IMR-90 (cell line): ENCODE results near the gene TRIM13. TPM values are rescaled to one million over a fixed set of nuclear protein-coding genes. Genes with fewer than 3 reads are reported as not detected.

Source experiments
- ATAC-seq: fragments of 200-7000 bp; cut with Tn5 transposase; 2 replicates; pipeline ENCODE4 v1.9.1; 2020; ENCODE audit warnings: low read depth, mild to moderate bottlenecking, moderate library complexity
- BruUV-seq: library from RNA; stranded (reverse); fragments of 400-500 nt; replicated peaks from 2 replicates; lab custom pipeline; 2021; lab: Mats Ljungman, UMichigan
- CTCF ChIA-PET: fragments of 300-600 bp; formaldehyde crosslinking; extraction: SDS; loops from one replicate; lab custom pipeline; 2021; ENCODE audit warnings: antibody characterized with exemption; lab: Yijun Ruan, JAX
- POLR2A ChIA-PET: fragments of 300-600 bp; sonication (Branson Sonifier 250); formaldehyde crosslinking; loops from one replicate; lab custom pipeline; 2022; ENCODE audit warnings: antibody characterized with exemption; ENCODE audit not compliant: unreplicated experiment; lab: Charles Lee
- DNase-seq: peaks from one replicate; pipeline ENCODE4 v3.0.0; 2013
- H2AFZ ChIP-seq: replicated peaks from 2 replicates; pipeline ENCODE3; 2013; ENCODE audit warnings: low read length, mild to moderate bottlenecking; ENCODE audit not compliant: poor library complexity
- H2AK5ac ChIP-seq: 2 replicates; pipeline ENCODE4 v1.6.1; 2013; ENCODE audit warnings: low read depth, low read length, inconsistent platforms
- H2AK9ac ChIP-seq: replicated peaks from 2 replicates; pipeline ENCODE3; 2013; ENCODE audit warnings: mild to moderate bottlenecking, low read depth, low read length, moderate library complexity; ENCODE audit not compliant: poor library complexity
- H2BK120ac ChIP-seq: 2 replicates; pipeline ENCODE4 v1.6.1; 2013; ENCODE audit warnings: low read depth, low read length, inconsistent platforms
- H2BK15ac ChIP-seq: 3 replicates; pipeline ENCODE4 v1.6.1; 2013; ENCODE audit warnings: low read depth, low read length, inconsistent platforms
- H2BK20ac ChIP-seq: 2 replicates; pipeline ENCODE4 v1.6.1; 2013; ENCODE audit warnings: low read depth, mild to moderate bottlenecking, inconsistent platforms, low read length, moderate library complexity
- H2BK5ac ChIP-seq: 2 replicates; pipeline ENCODE4 v1.6.1; 2013; ENCODE audit warnings: mild to moderate bottlenecking, low read depth, low read length, inconsistent platforms; ENCODE audit not compliant: poor library complexity, severe bottlenecking
- H3K14ac ChIP-seq: replicated peaks from 2 replicates; pipeline ENCODE4 v1.6.1; 2013; ENCODE audit warnings: low read depth, low read length, inconsistent platforms
- H3K18ac ChIP-seq: 2 replicates; pipeline ENCODE4 v1.6.1; 2013; ENCODE audit warnings: low read depth, low read length, control low read depth
- H3K23ac ChIP-seq: 2 replicates; pipeline ENCODE4 v1.6.1; 2013; ENCODE audit warnings: low read depth, low read length, inconsistent platforms
- H3K27ac ChIP-seq: 2 replicates; pipeline ENCODE4 v1.5.1; 2013; ENCODE audit warnings: mild to moderate bottlenecking, control low read depth, low read length; ENCODE audit not compliant: insufficient read depth
- H3K27me3 ChIP-seq: 2 replicates; pipeline ENCODE4 v1.6.1; 2013; ENCODE audit warnings: low read length; ENCODE audit not compliant: control insufficient read depth, insufficient read depth
- H3K36me3 ChIP-seq: 2 replicates; pipeline ENCODE4 v1.6.1; 2013; ENCODE audit warnings: low read length, mixed read lengths; ENCODE audit not compliant: control insufficient read depth, insufficient read depth
- H3K4ac ChIP-seq: 2 replicates; pipeline ENCODE4 v1.6.1; 2013; ENCODE audit warnings: low read depth, low read length, inconsistent platforms
- H3K4me1 ChIP-seq: 2 replicates; pipeline ENCODE4 v1.6.1; 2013; ENCODE audit warnings: low read length, mixed read lengths; ENCODE audit not compliant: control insufficient read depth, insufficient read depth
- H3K4me2 ChIP-seq: 2 replicates; pipeline ENCODE4 v1.6.1; 2013; ENCODE audit warnings: low read depth, mild to moderate bottlenecking, control low read depth, low read length, moderate library complexity
- H3K4me3 ChIP-seq: 2 replicates; pipeline ENCODE4 v1.5.1; 2013; ENCODE audit warnings: low read depth, mild to moderate bottlenecking, control low read depth, low read length, moderate library complexity; ENCODE audit not compliant: insufficient read depth
- H3K56ac ChIP-seq: 2 replicates; pipeline ENCODE4 v1.6.1; 2013; ENCODE audit warnings: low read length, inconsistent platforms; ENCODE audit not compliant: insufficient read depth; ENCODE audit errors: extremely low read depth
- H3K79me1 ChIP-seq, 2 experiments: 2 replicates each; pipeline ENCODE4 v1.6.1; 2013; ENCODE audit warnings: low read length in 2 of 2, inconsistent platforms in 1 of 2, low read depth in 1 of 2
- H3K9ac ChIP-seq: 2 replicates; pipeline ENCODE4 v1.6.1; 2013; ENCODE audit warnings: low read depth, low read length, control low read depth
- H3K9me1 ChIP-seq: 2 replicates; pipeline ENCODE4 v1.6.1; 2013; ENCODE audit warnings: low read length, inconsistent platforms; ENCODE audit not compliant: insufficient read depth
- H3K9me3 ChIP-seq: 2 replicates; pipeline ENCODE4 v1.6.1; 2013; ENCODE audit warnings: low read length; ENCODE audit not compliant: control insufficient read depth, insufficient read depth
- H4K20me1 ChIP-seq: 2 replicates; pipeline ENCODE4 v1.6.1; 2013; ENCODE audit warnings: low read length, inconsistent platforms; ENCODE audit not compliant: insufficient read depth
- H4K5ac ChIP-seq: 2 replicates; pipeline ENCODE4 v1.6.1; 2013; ENCODE audit warnings: mild to moderate bottlenecking, low read depth, low read length, control low read depth
- H4K8ac ChIP-seq, 2 experiments: 2 replicates each; pipeline ENCODE4 v1.6.1; 2013; ENCODE audit warnings: low read depth in 2 of 2, low read length in 2 of 2, control low read depth in 1 of 2, inconsistent platforms in 1 of 2
- H4K91ac ChIP-seq: 2 replicates; pipeline ENCODE4 v1.6.1; 2013; ENCODE audit warnings: low read depth, low read length, inconsistent platforms; ENCODE audit not compliant: insufficient read depth
- BHLHE40 ChIP-seq: fragments of 150-350 bp; IDR thresholded peaks from 2 replicates; pipeline ENCODE4 v1.6.1; 2016; ENCODE audit warnings: mild to moderate bottlenecking, low read depth, low read length
- CEBPB ChIP-seq: IDR thresholded peaks from 2 replicates; pipeline ENCODE4 v1.6.1; 2012; ENCODE audit warnings: low read depth, low read length, improper control_type of control experiment
- CHD1 ChIP-seq: IDR thresholded peaks from 2 replicates; pipeline ENCODE4 v1.6.1; 2012; ENCODE audit warnings: low read depth, low read length, improper control_type of control experiment
- ELK1 ChIP-seq: fragments of 150-350 bp; IDR thresholded peaks from 2 replicates; pipeline ENCODE4 v1.6.1; 2016; ENCODE audit warnings: low read depth, mild to moderate bottlenecking, low read length, moderate library complexity, borderline replicate concordance
- MAZ ChIP-seq: IDR thresholded peaks from 2 replicates; pipeline ENCODE4 v1.6.1; 2012; ENCODE audit warnings: low read depth, mild to moderate bottlenecking, low read length, improper control_type of control experiment, moderate library complexity, borderline replicate concordance
- MXI1 ChIP-seq: IDR thresholded peaks from 2 replicates; pipeline ENCODE4 v1.6.1; 2012; ENCODE audit warnings: low read depth, mild to moderate bottlenecking, low read length, moderate library complexity, borderline replicate concordance
- NFE2L2 ChIP-seq: fragments of 150-350 bp; IDR thresholded peaks from 2 replicates; pipeline ENCODE4 v1.6.1; 2016; ENCODE audit warnings: low read depth, mild to moderate bottlenecking, low read length
- POLR2A ChIP-seq: IDR thresholded peaks from 2 replicates; pipeline ENCODE4 v1.6.1; 2012; ENCODE audit warnings: mild to moderate bottlenecking, low read depth, low read length
- RAD21 ChIP-seq: IDR thresholded peaks from 2 replicates; pipeline ENCODE4 v1.6.1; 2012; ENCODE audit warnings: low read length, improper control_type of control experiment
- RCOR1 ChIP-seq: IDR thresholded peaks from 2 replicates; pipeline ENCODE4 v1.6.1; 2012; ENCODE audit warnings: mild to moderate bottlenecking, low read length, improper control_type of control experiment; ENCODE audit not compliant: insufficient replicate concordance
- WGBS, 2 experiments: methylation state at CpG; one replicate each; pipeline versions ENCODE4 v1.1.5 to v1.1.7; 2013; ENCODE audit warnings: missing lambda C conversion rate in 2 of 2; ENCODE audit not compliant: insufficient read length in 1 of 2; ENCODE audit errors: extremely low coverage in 2 of 2; 5-methylcytosine and 5-hydroxymethylcytosine counted together
- dilution Hi-C: fragments of 300-500 bp; cut with HindIII; formaldehyde crosslinking; loops from one replicate; pipeline ENCODE4 v1.14.3; 2018; ENCODE audit warnings: low sequenced_read_pairs; ENCODE audit not compliant: unreplicated experiment
- in situ Hi-C: fragments of 300-500 bp; cut with MboI; formaldehyde crosslinking; loops from 3 replicates; pipeline ENCODE4 v1.14.3; 2019; ENCODE audit warnings: low sequenced_read_pairs, inconsistent platforms, mixed read lengths
- intact Hi-C: fragments of 100-400 bp; cut with micrococcal nuclease; formaldehyde crosslinking; loops from 2 replicates; pipeline ENCODE4 v1.10.0; 2022
- polyA plus RNA-seq, 3 experiments: library from polyadenylated mRNA; depleted of rRNA; stranded (reverse); fragments of >200 nt; gene quantifications; 2 replicates each; pipeline ENCODE4 v1.2.3, GENCODE V29; 2012; ENCODE audit warnings: low replicate concordance in 1 of 3
- total RNA-seq: library from RNA; depleted of rRNA; stranded (reverse); fragments of >200 nt; gene quantifications from 2 replicates; pipeline ENCODE4 v1.2.3, GENCODE V29; 2012
- TF ChIP-seq, protein P1 (sequence below): fragments of 150-350 bp; IDR thresholded peaks from 2 replicates; pipeline ENCODE4 v1.6.1; 2017; ENCODE audit warnings: mild to moderate bottlenecking, antibody characterized with exemption, low read length, low read depth
- TF ChIP-seq, protein P2 (sequence below): conservative IDR thresholded peaks from 2 replicates; pipeline ENCODE4 v1.5.1; 2012; ENCODE audit warnings: mild to moderate bottlenecking, low read depth, low read length, improper control_type of control experiment

TRIM13 gene
- total and polyA plus RNA-seq, 2 of the 4 experiments (the other 2 are of a cell fraction), result 12.0 to 20.1 TPM

DNA sequence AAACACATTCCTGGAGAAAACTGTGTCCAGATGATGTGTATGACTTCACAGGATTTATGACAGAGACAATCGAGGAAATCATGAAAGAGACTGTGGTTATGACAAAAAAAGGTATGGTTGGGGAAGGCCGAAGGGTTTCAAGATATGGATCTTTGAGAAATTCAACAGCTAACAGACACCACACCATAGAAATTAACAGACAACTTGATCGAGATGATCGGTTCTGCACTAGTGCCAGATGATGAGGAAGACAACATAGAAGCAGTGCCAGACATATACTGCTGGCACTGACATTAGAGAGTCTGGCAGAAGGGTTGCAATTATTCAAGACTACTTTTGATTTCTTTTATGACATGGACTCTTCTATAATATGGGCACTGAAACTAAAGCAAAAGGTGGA lies 55.6 kb downstream of the TRIM13 start:
- Histone ChIP-seq H3K9ac (no peak overlapping the region), H3K18ac (no peak overlapping the region), H4K20me1 (peaks cover 5% of the 10 kb centered on the region; the same call in 1 of the 2 replicates), H3K14ac (no peak overlapping the region), H3K36me3 (peaks cover 11% of the 10 kb centered on the region), H3K4ac (no peak overlapping the region), H2BK15ac (no peak overlapping the region), H3K4me1 (no peaks in the 10 kb centered on the region), H3K4me3 (no peak overlapping the region), H2AFZ (no peak overlapping the region), H3K27ac (no peak overlapping the region), H3K4me2 (no peak overlapping the region), H3K23ac (no peak overlapping the region), H3K9me1 (no peaks in the 10 kb centered on the region), H2BK5ac (no peak overlapping the region), H4K8ac (no peak overlapping the region), H2AK5ac (no peak overlapping the region), H4K91ac (no peak overlapping the region), H3K56ac (no peak overlapping the region), H2BK120ac (no peak overlapping the region), H3K79me1 (peaks cover 29 to 39% of the 10 kb centered on the region in 2 experiments), H2BK20ac (no peak overlapping the region), H4K5ac (no peak overlapping the region; the same call in 1 of the 2 replicates), H3K9me3 (no peaks in the 10 kb centered on the region), H3K27me3 (no peaks in the 10 kb centered on the region), H2AK9ac (no peak overlapping the region)
- intact Hi-C loops, result no loop called here
- ChIA-PET POLR2A (no interaction called here), CTCF (interaction anchor here (0.7 kb wide), 1 partner anchor 10 kb away, joined by 3 read pairs; no protein-coding TSS in a partner anchor)
- TF ChIP-seq RAD21 (no peak), CHD1 (no peak), BHLHE40 (no peak), POLR2A (no peak), MXI1 (no peak), RCOR1 (no peak), MAZ (no peak), NFE2L2 (no peak), CEBPB (no peak), ELK1 (no peak)
- TF ChIP-seq, protein P1, sequence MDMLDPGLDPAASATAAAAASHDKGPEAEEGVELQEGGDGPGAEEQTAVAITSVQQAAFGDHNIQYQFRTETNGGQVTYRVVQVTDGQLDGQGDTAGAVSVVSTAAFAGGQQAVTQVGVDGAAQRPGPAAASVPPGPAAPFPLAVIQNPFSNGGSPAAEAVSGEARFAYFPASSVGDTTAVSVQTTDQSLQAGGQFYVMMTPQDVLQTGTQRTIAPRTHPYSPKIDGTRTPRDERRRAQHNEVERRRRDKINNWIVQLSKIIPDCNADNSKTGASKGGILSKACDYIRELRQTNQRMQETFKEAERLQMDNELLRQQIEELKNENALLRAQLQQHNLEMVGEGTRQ, result no peak
- TF ChIP-seq, protein P2, sequence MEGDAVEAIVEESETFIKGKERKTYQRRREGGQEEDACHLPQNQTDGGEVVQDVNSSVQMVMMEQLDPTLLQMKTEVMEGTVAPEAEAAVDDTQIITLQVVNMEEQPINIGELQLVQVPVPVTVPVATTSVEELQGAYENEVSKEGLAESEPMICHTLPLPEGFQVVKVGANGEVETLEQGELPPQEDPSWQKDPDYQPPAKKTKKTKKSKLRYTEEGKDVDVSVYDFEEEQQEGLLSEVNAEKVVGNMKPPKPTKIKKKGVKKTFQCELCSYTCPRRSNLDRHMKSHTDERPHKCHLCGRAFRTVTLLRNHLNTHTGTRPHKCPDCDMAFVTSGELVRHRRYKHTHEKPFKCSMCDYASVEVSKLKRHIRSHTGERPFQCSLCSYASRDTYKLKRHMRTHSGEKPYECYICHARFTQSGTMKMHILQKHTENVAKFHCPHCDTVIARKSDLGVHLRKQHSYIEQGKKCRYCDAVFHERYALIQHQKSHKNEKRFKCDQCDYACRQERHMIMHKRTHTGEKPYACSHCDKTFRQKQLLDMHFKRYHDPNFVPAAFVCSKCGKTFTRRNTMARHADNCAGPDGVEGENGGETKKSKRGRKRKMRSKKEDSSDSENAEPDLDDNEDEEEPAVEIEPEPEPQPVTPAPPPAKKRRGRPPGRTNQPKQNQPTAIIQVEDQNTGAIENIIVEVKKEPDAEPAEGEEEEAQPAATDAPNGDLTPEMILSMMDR, result no peak
- no CpG with 5 or more reads among the region's 4 CpGs for WGBS, 2 experiments
- DNase-seq, result no peak
- dilution Hi-C loops, result no loop called here
- no TSS peak for BruUV-seq
- in situ Hi-C loops, result no loop called here
- no peak for ATAC-seq
